ENCODE measurements around the gene CRADD. TPM values are rescaled to one million over a fixed set of nuclear protein-coding genes. Genes with fewer than 3 reads are reported as not detected.

Gene CRADD
- total RNA-seq, 4 donors from 2014 or later, result 27.7 to 61.0 (median 34.2) TPM

- no peak for TF ChIP-seq CTCF (IDR thresholded peaks at IDR 0.05)
- DNase-seq (ENCODE audit: low spot score) (no peak), ATAC-seq (ENCODE audit: low FRiP score) (no peak)
These were observed 19.3 kb downstream of the CRADD start for GRCh38 chr12:93696462-93696861.

- DNase-seq (ENCODE audit: low spot score) (no peak), ATAC-seq (ENCODE audit: low FRiP score) (peak; percentile 21)
These were observed 21.3 kb downstream of the CRADD start for GRCh38 chr12:93698307-93699092.

DNA sequence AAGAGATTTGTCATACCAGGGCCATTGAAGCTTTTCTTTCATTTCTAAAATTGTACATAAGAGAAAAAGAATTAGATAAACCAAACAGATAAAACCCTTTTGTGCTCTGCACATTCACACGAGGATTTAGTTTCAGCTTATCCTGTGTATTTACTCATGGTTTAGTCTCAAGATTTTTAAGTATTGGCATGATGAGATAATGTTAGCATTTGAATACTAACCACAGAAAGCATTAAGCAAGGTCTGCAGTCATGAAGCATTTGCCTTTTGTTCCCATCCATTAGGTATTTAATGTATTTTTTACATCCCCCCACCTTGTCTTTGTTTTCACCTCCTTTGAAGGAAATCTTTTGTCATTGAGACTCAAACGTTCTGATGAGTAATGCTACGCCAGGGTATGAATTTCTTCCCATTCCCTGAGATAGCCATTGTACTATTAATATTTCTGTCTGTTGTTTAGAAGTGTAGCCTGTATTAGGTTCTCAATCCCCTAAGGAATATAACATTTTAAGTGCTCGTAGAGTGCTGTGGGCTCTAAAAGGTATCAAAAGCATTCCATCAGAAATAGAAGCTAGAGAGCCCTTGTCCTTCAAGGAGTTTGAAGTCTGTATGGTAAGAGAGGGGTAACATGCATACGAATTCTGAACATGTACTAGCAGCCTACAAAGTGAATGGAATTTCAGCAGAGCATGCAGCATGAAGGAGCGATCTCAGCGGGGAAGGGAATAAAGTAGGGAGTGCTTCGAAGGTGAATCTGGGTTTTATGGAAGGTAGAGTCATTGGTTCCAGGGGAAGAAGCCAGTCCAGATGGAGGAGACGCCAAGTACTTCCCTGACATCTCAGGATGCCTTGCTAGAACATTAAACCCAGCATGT, 22.3 kb downstream of the CRADD start:
- no peak for TF ChIP-seq CTCF (IDR thresholded peaks at IDR 0.05)
- DNase-seq (ENCODE audit: low spot score) (no peak), ATAC-seq (ENCODE audit: low FRiP score) (no peak)

More at GRCh38 chr12:93698307-93699092, 21.3 kb downstream of the CRADD start:
- no peak for TF ChIP-seq CTCF (IDR thresholded peaks at IDR 0.05)

GRCh38 chr12:93702707-93703315, 25.6 kb downstream of the CRADD start:
- ATAC-seq (ENCODE audit: low FRiP score), result no peak
- TF ChIP-seq CTCF (IDR thresholded peaks at IDR 0.05), result no peak
- DNase-seq (ENCODE audit: low spot score), result no peak

DNA sequence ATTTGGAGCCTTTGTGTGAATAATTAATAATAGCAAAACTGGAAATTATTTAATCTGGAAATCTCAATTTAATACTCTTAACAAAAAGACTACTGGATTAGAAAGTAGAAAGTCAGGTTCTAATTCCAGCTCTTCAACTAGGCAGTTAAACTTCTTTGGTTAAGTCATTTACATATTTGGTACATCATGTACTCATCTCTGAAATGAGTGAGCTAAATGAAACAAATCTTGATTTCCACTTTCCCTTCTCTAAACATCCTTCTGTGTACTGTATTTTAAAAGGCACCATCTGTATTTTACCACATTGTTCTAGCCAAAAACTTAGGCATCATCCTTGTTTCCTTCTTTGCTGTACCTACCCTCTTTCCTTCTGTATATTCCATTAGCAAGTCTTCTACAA, 26.9 kb downstream of the CRADD start:
- no peak for ATAC-seq (ENCODE audit: low FRiP score)
- DNase-seq (ENCODE audit: low spot score), result no peak
- TF ChIP-seq CTCF (IDR thresholded peaks at IDR 0.05), result no peak

GRCh38 chr12:93704625-93705024, 27.4 kb downstream of the CRADD start:
- no peak for TF ChIP-seq CTCF (IDR thresholded peaks at IDR 0.05)
- DNase-seq (ENCODE audit: low spot score) (no peak), ATAC-seq (ENCODE audit: low FRiP score) (no peak)
